ENCODE results near the gene CGN.

CGN gene

GRCh38 chr1:151553659-151554058 lies 42.5 kb downstream of the CGN start:
- H3K4me3 ChIP-seq (replicated peaks; ENCODE audit: low read depth, low read length), result no peak overlapping the region
- no peak for DNase-seq (ENCODE audit: extremely low read depth, low read depth)
- TF ChIP-seq, protein P1, sequence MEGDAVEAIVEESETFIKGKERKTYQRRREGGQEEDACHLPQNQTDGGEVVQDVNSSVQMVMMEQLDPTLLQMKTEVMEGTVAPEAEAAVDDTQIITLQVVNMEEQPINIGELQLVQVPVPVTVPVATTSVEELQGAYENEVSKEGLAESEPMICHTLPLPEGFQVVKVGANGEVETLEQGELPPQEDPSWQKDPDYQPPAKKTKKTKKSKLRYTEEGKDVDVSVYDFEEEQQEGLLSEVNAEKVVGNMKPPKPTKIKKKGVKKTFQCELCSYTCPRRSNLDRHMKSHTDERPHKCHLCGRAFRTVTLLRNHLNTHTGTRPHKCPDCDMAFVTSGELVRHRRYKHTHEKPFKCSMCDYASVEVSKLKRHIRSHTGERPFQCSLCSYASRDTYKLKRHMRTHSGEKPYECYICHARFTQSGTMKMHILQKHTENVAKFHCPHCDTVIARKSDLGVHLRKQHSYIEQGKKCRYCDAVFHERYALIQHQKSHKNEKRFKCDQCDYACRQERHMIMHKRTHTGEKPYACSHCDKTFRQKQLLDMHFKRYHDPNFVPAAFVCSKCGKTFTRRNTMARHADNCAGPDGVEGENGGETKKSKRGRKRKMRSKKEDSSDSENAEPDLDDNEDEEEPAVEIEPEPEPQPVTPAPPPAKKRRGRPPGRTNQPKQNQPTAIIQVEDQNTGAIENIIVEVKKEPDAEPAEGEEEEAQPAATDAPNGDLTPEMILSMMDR (IDR thresholded peaks at IDR 0.05; ENCODE audit: low read depth, low read length, missing control alignments), result no peak

DNA sequence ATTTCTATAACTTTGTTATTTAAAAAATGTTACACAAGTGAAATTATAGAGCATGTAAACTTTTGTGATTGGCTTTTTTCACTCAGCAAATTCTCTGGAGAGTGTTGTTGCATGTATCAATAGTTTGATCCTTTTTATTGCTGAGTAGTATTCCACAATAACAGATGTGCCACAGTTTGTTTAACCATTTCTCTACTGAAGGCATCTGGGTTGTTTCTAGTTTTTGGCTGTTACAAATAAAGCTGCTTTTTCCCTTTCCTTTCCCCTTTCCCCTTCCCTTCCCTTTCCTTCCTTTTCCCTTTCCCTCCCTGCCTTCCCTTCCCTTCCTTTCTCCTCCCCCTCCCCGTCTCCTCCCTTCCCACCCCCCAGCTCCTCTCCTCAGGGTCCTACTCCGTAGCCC lies 44.9 kb downstream of the CGN start:
- no peak for DNase-seq (ENCODE audit: extremely low read depth, low read depth)
- H3K4me3 ChIP-seq (replicated peaks; ENCODE audit: low read depth, low read length), result no peak overlapping the region
- TF ChIP-seq, protein P1 (IDR thresholded peaks at IDR 0.05; ENCODE audit: low read depth, low read length, missing control alignments), result no peak

- no peak overlapping the region for H3K4me3 ChIP-seq (replicated peaks; ENCODE audit: low read depth, low read length)
- TF ChIP-seq, protein P1 (IDR thresholded peaks at IDR 0.05; ENCODE audit: low read depth, low read length, missing control alignments), result no peak
- DNase-seq (ENCODE audit: extremely low read depth, low read depth), result no peak
These were observed 51.5 kb downstream of the CGN start for GRCh38 chr1:151562661-151563060.

DNA sequence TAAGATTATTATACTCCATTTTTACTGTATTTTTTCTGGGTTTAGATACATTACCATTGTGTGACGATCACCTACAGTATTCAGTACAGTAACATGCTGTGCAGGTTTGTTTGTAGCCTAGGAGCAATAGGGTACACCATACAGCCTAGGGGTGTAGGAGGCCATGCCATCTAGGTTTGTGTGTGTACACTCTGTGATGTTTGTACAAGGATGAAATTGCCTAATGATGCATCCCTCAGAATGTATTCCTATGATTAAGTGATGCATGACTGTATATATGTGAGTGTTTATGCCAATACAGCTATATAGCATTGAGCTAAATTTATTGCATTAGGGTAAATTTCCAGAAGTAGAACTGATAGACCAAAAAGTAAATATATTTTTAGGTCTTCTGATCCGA lies 52.2 kb downstream of the CGN start:
- TF ChIP-seq, protein P1 (IDR thresholded peaks at IDR 0.05; ENCODE audit: low read depth, low read length, missing control alignments), result no peak
- DNase-seq (ENCODE audit: extremely low read depth, low read depth), result no peak
- H3K4me3 ChIP-seq (replicated peaks; ENCODE audit: low read depth, low read length), result no peak overlapping the region

- TF ChIP-seq, protein P1 (IDR thresholded peaks at IDR 0.05; ENCODE audit: low read depth, low read length, missing control alignments), result no peak
- DNase-seq (ENCODE audit: extremely low read depth, low read depth), result no peak
- no peak overlapping the region for H3K4me3 ChIP-seq (replicated peaks; ENCODE audit: low read depth, low read length)
These were observed 54.5 kb downstream of the CGN start for GRCh38 chr1:151565502-151566189.

- TF ChIP-seq, protein P1 (IDR thresholded peaks at IDR 0.05; ENCODE audit: low read depth, low read length, missing control alignments), result no peak
- no peak for DNase-seq (ENCODE audit: extremely low read depth, low read depth)
- no peak overlapping the region for H3K4me3 ChIP-seq (replicated peaks; ENCODE audit: low read depth, low read length)
These were observed 57.5 kb downstream of the CGN start for GRCh38 chr1:151568626-151569088.

GRCh38 chr1:151570819-151571218 lies 59.6 kb downstream of the CGN start:
- TF ChIP-seq, protein P1 (IDR thresholded peaks at IDR 0.05; ENCODE audit: low read depth, low read length, missing control alignments), result no peak

More at GRCh38 chr1:151570819-151571218, 59.6 kb downstream of the CGN start:
- DNase-seq (ENCODE audit: extremely low read depth, low read depth), result no peak
- H3K4me3 ChIP-seq (replicated peaks; ENCODE audit: low read depth, low read length), result no peak overlapping the region
